Endothelial cell of umbilical vein (primary cell): ENCODE data around the gene STRN3.

Experiments used
- EZH2 ChIP-seq: IDR thresholded peaks from 2 replicates; pipeline ENCODE4 v1.6.1; 2012; ENCODE audit warnings: borderline replicate concordance, low read depth, mild to moderate bottlenecking, moderate library complexity, low read length, inconsistent platforms; ENCODE audit not compliant: severe bottlenecking
- FOS ChIP-seq: IDR thresholded peaks from 2 replicates; pipeline ENCODE4 v1.6.1; 2011; ENCODE audit warnings: mild to moderate bottlenecking, low read length, moderate library complexity, borderline replicate concordance; ENCODE audit not compliant: insufficient read depth
- JUN ChIP-seq: IDR thresholded peaks from 2 replicates; pipeline ENCODE4 v1.6.1; 2011; ENCODE audit warnings: borderline replicate concordance, low read depth; ENCODE audit not compliant: insufficient read length, insufficient read depth
- MYC ChIP-seq: IDR thresholded peaks from one replicate; pipeline ENCODE4 v1.6.1; 2011; ENCODE audit warnings: mild to moderate bottlenecking, low read depth, low read length
- POLR2A ChIP-seq: IDR thresholded peaks from 2 replicates; pipeline ENCODE4 v1.6.1; 2012; ENCODE audit warnings: low read depth, mild to moderate bottlenecking, control low read depth, low read length
- POLR2AphosphoS5 ChIP-seq: IDR thresholded peaks from 2 replicates; pipeline ENCODE4 v1.6.1; 2012; ENCODE audit warnings: low read depth, mild to moderate bottlenecking, control low read depth, low read length, moderate library complexity; ENCODE audit not compliant: insufficient read depth
- TF ChIP-seq, protein P1 (sequence below), 2 donors: IDR thresholded peaks; 1 replicate in 1 of 2; 2 replicates in 1 of 2; pipeline ENCODE4 v1.5.1; 2011; ENCODE audit warnings: low read length in 2 of 2, mild to moderate bottlenecking in 2 of 2, moderate library complexity in 2 of 2, control low read depth in 1 of 2, inconsistent platforms in 1 of 2, low read depth in 1 of 2; ENCODE audit not compliant: insufficient read depth in 1 of 2; ENCODE audit errors: extremely low read depth in 1 of 2
- TF ChIP-seq, protein P2 (sequence below): IDR thresholded peaks from 2 replicates; pipeline ENCODE4 v1.6.1; 2011; ENCODE audit not compliant: insufficient read depth, insufficient read length

DNA sequence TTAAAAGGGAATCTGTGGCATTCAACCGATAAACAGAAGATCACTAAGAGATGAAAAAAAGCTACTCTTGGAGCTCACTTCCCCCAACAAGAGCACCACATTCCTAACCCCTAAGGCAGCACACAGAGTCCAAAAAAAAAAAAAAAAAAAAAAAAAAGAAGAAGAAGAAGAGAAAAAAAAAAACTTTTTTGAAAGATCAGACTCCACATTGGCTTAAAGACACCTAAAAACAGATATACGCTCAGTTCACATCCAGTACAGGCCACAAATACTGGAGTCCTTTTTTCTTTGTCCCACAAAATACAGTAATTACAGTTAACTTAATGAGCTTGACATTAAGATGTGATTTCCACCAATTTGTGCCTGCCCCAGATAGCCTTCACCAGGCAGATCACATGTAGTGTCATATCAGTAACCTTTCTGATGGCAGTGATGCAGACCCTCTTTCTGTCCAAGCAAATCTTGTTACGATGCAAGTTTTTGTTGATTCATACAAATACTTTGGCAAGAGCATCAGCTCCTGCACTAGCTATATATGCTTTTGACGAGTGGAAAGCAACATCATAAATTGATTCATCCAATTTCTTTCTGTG lies 131.2 kb downstream of the STRN3 start:
- TF ChIP-seq, protein P1, sequence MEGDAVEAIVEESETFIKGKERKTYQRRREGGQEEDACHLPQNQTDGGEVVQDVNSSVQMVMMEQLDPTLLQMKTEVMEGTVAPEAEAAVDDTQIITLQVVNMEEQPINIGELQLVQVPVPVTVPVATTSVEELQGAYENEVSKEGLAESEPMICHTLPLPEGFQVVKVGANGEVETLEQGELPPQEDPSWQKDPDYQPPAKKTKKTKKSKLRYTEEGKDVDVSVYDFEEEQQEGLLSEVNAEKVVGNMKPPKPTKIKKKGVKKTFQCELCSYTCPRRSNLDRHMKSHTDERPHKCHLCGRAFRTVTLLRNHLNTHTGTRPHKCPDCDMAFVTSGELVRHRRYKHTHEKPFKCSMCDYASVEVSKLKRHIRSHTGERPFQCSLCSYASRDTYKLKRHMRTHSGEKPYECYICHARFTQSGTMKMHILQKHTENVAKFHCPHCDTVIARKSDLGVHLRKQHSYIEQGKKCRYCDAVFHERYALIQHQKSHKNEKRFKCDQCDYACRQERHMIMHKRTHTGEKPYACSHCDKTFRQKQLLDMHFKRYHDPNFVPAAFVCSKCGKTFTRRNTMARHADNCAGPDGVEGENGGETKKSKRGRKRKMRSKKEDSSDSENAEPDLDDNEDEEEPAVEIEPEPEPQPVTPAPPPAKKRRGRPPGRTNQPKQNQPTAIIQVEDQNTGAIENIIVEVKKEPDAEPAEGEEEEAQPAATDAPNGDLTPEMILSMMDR (IDR thresholded peaks at IDR 0.05; ENCODE audit: extremely low read depth in 1 of 2, insufficient read depth in 1 of 2, low read depth in 1 of 2, low read length in 2 of 2), result no peak
- TF ChIP-seq POLR2A (no peak), EZH2 (no peak), FOS (no peak), POLR2AphosphoS5 (no peak), MYC (no peak), JUN (no peak)
- TF ChIP-seq, protein P2, sequence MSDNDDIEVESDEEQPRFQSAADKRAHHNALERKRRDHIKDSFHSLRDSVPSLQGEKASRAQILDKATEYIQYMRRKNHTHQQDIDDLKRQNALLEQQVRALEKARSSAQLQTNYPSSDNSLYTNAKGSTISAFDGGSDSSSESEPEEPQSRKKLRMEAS, result no peak
